ENCODE measurements around the gene RPS6KA3.

GRCh38 chrX:20139966-20140365, 126.7 kb downstream of the RPS6KA3 start:
- TF ChIP-seq NRF1 (IDR thresholded peaks at IDR 0.05; ENCODE audit: low read depth, low read length) (no peak), CTCF (IDR thresholded peaks at IDR 0.05; ENCODE audit: control extremely low read depth in 1 of 3, insufficient read depth in 1 of 3, low read depth in 1 of 3, low read length in 3 of 3) (no peak)
